D721Med (cell line): ENCODE results near the gene RAC2.

Experiments used
- DNase-seq: peaks from one replicate; pipeline ENCODE4 v3.0.0; 2011; ENCODE audit warnings: low spot score; ENCODE audit not compliant: insufficient read length
- FAIRE-seq: peaks from 2 replicates; lab custom pipeline; 2011; peaks lifted over from hg19 to GRCh38; lab: Jason Lieb, UNC
- TF ChIP-seq, protein P1 (sequence below): IDR thresholded peaks from 2 replicates; pipeline ENCODE4 v1.5.1; 2012; ENCODE audit warnings: mild to moderate bottlenecking, control low read depth; ENCODE audit not compliant: insufficient read depth; ENCODE audit errors: missing control alignments

The RAC2 gene

DNA sequence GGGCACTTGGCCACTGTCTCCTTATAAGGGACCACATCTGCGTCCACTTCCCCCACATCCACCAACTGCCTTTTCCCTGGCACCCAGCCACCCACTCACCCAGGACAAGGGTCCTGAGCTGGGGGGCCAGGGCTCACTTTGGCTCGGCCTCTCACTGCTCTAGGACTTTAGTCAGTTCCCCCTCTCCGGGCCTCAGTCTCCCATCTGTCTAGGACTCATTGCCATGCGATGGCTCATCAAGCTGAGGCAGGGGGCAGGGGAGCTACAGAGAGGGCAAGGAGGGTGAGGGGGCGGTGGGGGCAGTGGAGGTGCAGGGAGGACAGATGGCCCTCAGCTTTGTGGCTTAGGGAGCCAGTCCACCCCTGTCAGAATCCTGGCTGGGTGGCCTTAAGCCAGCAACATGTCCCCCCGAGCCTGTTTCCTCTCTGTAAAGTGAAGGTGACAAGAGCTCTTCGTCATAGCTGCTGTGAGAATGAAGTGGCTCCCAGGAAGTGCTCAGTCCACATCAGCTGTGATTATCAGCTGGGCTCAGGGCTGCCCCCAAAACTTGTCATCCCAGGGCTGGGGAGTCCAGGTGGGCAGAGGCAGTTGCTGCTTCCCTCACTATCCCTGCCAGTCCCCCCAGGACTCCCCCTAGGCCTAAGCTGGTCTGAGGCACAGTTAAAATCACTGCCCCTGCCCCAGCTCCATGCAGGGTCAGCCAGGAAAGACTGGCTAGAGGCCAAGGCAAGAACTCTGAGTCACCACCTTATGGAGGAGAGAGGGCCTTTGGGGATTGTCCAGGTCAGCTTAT is 14.9 kb downstream of the RAC2 start:
- TF ChIP-seq, protein P1, sequence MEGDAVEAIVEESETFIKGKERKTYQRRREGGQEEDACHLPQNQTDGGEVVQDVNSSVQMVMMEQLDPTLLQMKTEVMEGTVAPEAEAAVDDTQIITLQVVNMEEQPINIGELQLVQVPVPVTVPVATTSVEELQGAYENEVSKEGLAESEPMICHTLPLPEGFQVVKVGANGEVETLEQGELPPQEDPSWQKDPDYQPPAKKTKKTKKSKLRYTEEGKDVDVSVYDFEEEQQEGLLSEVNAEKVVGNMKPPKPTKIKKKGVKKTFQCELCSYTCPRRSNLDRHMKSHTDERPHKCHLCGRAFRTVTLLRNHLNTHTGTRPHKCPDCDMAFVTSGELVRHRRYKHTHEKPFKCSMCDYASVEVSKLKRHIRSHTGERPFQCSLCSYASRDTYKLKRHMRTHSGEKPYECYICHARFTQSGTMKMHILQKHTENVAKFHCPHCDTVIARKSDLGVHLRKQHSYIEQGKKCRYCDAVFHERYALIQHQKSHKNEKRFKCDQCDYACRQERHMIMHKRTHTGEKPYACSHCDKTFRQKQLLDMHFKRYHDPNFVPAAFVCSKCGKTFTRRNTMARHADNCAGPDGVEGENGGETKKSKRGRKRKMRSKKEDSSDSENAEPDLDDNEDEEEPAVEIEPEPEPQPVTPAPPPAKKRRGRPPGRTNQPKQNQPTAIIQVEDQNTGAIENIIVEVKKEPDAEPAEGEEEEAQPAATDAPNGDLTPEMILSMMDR = no peak
- DNase-seq (no peak), FAIRE-seq (no peak)

GRCh38 chr22:37228106-37229011 is 15.7 kb downstream of the RAC2 start:
- no peak for FAIRE-seq
- no peak for DNase-seq
- TF ChIP-seq, protein P1 = no peak

DNA sequence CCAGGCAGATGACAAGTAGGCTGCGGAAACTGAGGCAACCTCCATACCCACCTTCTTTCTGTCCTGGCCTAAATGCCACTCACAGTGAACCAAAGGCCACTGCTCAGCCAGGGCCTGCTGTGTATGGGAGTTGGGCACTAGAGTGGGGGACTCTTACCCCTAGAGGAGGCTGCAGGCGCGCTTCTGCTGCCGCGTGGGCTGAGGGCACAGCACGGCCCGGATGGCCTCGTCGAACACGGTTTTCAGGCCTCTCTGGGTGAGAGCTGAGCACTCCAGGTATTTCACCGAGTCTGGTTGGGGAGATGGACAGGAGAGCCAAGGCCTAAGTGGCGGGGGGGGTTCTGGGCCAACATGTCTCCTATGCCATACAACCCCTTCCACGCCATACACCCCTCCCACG is 17.6 kb downstream of the RAC2 start:
- TF ChIP-seq, protein P1 = no peak
- no peak for DNase-seq
- no peak for FAIRE-seq

DNA sequence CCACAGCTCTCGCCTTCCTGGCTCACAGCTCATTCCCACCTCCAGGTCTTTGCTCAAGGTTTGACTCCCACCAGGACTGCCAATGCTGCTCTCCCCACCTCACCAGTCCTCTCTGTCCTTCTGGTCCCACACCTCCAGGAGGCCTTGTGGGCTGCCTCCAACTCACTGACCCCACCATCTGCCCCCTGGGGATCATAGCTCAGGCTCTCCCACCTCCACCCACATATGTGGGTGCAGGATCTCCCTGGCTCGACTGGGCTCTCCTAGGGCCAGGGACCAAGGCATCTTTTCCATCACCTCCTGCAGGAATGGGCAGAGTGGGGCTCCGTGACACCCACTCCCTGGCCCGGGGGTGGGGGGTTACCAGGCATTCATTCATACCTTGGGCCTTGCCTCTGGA is 18.0 kb downstream of the RAC2 start:
- FAIRE-seq = no peak
- TF ChIP-seq, protein P1 = no peak
- no peak for DNase-seq

DNA sequence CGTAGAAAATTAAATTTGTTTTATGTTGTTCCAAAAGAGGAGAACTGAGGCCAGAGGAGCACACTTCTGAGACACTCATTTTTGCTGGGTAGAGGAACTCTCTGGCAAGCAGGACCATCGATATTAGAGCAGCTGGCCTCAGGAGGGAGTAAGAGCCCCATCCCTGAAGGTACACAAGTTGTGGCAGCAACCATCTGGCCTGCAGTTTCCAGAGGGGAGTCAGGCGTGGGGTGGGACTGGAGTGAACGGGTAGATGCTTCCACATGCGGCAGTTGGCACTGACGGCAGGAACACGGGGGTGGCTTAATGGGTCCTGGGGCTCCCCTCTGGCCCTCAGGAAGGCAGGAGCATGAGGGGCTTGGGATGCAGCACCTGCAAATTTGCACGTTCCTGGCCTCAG is 18.6 kb downstream of the RAC2 start:
- FAIRE-seq (no peak), DNase-seq (no peak)
- TF ChIP-seq, protein P1 = no peak

DNA sequence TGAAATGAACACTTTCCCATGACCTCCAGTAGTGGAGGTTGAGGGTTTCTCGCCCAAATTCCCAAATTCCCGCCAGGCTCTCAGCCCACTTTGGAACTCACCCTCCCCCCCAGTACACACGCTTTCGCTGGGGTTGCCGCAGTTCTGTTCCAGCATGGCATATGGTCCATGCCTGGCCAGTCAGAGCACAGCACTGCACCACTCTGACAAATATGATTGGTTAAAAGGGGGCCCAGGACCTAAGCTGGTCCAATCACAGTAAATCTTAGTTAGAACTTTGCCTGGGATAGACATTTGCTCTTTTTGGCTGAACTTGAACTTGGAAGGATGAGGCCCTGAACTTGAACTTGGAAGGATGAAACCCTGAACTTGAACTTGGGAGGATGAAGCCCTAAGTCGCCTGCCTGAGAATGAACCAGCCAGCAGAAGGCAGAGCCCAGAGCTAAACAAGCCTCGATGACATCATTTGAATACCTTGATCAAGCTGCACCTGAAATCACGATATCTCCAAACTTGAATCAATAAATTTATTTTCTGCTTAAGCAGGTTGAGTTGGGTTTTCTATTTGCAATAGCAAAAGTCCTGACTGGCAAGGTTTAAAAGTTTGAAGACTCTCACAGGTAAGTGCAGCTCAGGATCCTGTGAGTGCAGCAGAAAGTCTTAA is 19.2 kb downstream of the RAC2 start:
- DNase-seq (no peak), FAIRE-seq (no peak)
- TF ChIP-seq, protein P1 = no peak
